Measurements from ENCODE around the gene NTNG2.
"Not testable (repeated sequence)": the region's sequence is repeated elsewhere in the genome, so short reads cannot be mapped to it uniquely, and the experiment has no call there.

Gene NTNG2, protein sequence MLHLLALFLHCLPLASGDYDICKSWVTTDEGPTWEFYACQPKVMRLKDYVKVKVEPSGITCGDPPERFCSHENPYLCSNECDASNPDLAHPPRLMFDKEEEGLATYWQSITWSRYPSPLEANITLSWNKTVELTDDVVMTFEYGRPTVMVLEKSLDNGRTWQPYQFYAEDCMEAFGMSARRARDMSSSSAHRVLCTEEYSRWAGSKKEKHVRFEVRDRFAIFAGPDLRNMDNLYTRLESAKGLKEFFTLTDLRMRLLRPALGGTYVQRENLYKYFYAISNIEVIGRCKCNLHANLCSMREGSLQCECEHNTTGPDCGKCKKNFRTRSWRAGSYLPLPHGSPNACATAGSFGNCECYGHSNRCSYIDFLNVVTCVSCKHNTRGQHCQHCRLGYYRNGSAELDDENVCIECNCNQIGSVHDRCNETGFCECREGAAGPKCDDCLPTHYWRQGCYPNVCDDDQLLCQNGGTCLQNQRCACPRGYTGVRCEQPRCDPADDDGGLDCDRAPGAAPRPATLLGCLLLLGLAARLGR

DNA sequence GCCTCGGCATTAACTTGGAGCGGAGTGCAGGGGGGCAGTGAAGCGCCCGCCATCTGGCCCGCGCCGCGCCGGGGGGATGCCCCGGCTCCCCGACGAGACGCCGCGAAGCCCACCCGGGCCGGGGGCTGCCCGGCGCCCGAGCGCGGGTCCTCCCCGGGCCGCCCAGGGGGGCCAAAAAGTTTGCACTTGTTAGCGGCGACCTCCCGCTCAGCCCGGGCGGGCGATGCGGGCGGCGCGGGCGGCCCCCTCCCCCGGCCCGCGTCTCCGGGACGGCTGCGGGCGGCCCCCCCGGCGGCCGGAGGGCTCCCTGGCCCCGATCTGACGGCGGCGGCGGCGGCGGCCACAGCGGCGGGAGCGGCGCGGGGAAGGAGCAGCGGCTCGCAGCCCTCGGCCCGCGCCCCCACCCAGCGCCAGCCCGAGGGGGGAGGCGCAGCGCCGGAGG lies at the start of gene NTNG2:
NTNG2 (plus strand) TSS at position 316 of the 442 bp plus-strand sequence. CDS start 4,774 bp downstream, outside the sequence.
- no peak for DNase-seq (ENCODE audit: low read depth, low spot score)

DNA sequence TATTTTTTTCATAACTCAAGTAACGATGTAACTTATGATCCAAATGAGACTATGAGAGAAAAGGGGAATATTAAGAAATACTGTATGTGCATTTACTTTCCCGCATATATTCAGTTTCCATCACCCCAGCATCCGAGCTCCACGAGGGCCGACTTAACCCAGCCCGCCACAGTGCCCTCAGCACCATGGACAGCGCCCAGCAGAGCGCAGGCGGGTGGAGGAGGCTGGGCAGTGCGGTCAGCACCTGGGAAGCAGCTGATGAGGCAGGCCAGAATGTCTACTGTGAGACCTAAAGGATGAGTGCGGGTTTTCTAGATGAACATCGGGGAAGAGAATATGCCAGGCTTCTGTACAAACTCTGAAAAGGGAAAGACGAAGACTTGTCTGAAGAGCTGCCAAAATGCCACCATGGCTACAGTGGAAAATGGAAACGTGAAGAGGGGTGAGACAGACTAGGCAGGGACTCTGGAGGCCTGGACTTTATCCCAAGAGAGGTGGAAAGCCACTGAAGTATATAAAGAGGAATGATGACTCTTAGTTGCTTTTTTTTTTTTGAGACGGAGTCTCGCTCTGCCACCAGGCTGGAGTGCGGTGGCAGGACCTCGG lies 47.7 kb upstream of the NTNG2 start:
- DNase-seq (ENCODE audit: low read depth, low spot score): peak; percentile 32

DNA sequence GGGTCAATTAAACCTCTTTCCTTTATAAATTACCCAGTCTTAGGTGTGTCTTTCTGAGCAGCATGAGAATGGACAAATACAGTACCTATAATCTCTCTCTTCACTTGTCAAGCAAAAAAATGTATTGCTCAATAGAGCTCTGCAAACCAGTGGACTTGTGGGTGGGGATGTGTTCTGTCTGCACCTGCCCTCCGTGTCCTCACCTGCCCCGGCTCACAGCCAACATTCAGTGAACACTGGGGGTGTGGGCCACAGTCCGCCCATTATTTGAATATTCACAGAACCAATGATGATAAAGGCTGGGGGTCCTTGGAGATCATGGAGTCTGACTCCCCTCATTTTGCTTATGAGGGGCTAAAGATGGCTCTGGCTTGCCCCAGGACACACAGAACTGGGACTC lies 45.3 kb upstream of the NTNG2 start:
- no peak for DNase-seq (ENCODE audit: low read depth, low spot score)

DNA sequence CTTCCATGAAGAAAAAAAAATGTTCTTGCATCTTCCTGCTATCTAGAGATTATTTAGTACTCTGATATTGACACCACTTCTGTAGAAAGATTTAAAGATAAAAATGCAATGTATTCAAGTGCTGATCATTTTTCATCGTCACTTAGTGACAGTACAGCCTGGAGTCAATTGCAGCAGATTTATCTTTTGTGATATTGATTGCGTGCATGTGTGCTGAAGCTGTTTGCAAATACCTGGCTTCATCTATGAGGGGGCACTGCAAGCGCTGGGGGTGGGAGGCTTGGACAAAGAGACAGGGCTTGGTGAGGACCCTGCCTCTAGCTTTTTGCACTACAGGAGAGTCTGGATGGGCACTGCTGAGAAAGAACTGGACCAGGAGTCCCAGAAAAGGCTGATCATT lies 44.2 kb upstream of the NTNG2 start:
- no peak for DNase-seq (ENCODE audit: low read depth, low spot score)

DNA sequence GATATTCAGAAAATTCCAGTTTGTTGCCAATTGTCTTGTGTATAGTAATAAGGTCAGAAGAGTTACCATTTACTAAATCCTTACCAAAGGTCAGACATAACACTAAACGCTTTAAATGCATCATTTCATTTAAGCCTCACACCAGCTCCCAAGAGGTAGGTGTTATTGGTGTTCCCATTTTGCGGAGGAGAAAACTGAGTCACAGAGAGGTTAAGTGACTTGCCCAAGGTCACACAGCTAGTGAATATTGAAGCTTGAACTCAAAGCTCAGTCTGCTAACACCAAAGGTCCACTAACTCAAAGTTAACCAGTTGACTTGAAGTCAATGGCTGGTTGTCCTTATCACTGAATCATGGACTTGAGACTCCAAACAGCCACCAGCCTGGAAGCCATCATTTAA lies 40.8 kb upstream of the NTNG2 start:
- no peak for DNase-seq (ENCODE audit: low read depth, low spot score)

DNA sequence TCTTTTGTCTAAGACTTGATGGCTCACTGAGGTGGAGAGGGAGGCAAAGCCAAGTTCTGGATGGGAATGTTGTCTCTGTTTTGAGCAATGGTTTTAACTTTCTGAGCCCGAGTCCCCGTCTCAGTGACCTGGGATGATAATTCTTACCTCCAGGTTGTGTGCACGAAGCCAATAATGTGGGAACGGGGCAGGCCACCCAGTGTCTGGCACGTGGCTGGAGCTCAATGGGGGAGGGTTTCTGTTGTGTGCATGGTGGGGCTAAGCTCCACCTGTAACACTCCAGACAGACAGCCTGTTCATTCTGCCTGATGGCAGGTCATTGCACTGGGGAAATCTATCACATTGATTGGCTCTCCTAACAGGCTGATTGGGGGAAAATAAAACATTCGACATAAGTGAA lies 37.1 kb upstream of the NTNG2 start:
- DNase-seq (ENCODE audit: low read depth, low spot score): no peak

DNA sequence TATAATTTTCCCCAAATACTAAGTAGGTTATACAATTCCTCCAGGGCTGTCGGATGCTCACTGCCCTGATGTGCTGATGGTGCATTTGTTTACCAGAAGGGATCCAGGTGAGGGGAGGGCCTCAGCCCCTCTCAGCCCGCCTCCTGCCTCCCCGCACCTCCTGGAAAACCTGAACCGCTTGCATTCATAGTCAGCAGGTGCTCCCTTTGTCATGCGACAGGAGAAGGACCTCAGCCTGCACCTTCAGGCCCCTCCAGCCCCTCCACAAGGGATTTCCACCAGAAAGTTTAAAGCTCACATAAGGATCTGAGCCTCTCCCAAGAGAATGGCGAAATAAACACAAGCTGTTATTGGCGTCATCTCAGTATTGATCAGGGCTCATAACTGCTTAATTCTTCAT lies 36.5 kb upstream of the NTNG2 start:
- no peak for DNase-seq (ENCODE audit: low read depth, low spot score)

DNA sequence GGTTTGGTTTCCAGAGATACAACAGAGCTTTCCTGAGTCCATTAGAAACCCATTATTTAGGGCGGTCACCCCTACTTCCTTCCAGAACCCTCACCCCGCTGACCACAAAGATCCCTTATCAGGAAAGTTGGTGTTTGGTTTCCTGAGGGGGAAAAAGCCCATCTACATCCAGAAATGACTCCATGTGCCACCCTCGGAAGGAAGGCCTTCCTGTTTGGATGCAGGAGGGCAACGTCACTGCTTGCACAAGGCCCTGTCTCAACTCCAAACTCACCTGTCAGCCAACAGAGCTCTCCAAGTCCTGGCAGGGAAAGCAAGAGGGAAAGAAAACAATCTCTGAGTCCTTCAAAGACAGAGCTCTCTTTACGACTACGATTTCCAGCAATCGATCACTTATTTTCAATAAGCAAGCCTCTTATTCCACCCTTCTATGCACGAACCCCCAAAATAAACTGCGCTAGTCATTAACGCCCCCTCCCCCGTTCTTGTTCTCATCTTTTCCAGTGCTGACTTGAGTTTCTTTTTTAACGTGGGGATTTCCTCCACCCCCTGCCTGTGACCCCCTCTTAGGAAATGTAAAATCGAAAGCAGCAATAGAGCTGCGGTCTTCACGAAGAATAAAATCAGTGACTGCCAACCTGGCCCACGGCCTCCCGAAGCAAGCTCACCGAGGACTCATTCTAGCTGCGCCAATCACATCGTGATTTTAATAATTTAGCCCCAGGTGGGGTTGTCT lies 35.7 kb upstream of the NTNG2 start:
- DNase-seq (ENCODE audit: low read depth, low spot score): no peak

DNA sequence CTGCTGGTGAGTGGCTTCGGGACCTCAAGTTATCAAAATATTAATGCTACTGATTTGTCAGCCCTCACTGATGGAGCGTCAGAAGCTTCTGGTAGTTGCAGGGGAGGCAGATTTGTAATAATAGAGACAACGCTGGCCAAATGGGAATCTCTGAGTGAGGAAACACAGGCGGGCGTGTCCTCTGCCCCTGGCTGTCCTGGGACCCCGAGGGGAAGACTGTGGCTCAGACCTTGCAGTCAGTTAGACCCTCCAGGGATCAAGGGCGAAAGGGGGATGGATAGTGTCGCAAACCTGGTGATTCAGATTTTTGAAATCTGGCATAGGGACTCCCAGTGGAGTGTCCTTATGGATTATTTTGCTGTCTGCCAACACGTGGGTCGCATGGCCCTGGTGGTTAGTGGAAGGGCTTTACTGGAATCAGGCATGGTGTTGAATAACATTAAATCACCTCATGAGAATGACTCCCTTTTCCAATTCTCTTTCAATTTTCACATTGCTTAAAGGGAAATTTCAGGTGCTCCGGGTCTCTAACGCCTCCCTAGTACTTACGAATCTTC lies 35.1 kb upstream of the NTNG2 start:
- no peak for DNase-seq (ENCODE audit: low read depth, low spot score)

DNA sequence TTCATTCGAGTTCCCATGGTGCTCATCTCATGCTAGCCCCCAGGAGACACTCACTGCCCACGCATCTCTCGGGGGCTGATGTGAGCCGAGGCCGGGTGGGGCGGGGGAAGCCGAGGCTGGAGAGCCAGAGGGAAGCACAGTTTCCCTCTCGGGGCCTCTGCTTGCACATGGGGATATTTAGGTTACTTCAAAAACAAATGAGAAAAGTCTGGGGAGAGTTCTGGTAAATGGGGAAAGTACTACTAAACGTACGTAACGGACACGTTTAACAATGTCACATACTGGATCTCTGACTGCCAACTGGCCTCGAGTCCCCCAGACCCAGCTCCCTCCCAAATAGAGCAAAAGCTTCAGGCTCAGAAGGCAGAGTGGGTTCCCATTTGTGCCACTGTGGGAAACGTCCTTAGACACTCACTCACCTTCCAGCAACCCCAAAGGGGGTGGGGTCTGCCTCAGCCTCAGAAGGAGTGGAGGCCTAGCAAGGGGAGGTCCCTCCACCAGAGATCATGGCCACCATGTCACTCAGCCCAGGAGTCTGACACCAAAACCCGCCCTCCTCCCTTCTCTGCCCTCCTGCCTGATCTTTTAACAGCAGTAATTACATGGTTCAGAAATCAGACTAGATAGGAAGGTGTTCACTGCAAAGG lies 33.8 kb upstream of the NTNG2 start:
- no peak for DNase-seq (ENCODE audit: low read depth, low spot score)

DNA sequence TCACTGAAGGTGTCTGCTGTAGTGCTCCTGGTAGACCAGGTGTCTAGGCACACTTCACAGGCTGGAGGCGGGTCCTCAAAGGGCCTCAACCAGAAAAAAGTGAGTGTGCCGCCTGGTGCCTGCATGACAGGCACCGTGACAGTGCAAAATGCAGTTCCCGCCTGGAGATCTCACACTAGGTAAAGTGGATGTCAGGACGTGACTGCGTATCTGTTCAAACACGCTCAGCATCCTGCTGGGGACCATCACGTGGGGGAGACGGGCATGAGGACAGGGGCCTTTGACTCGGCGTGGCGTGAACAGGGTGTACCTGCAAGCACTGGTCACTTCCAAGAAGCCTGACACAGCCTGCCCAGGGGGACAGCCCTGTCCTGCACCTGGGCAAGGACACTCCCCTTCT lies 32.3 kb upstream of the NTNG2 start:
- DNase-seq (ENCODE audit: low read depth, low spot score): no peak

DNA sequence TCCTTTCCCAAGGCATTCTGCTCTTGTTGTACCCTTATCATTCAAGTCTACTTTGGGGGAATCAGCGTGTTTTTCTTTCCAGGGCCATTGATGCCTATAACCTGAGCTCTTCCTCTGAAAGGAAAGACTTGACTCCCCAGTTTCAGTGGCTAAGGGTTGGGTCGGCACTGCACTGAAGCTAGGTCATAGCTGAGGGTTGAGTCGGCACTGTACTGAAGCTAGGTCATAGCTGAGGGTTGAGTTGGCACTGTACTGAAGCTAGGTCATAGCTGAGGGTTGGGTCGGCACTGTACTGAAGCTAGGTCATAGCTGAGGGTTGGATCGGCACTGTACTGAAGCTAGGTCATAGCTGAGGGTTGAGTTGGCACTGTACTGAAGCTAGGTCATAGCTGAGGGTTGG lies 27.8 kb upstream of the NTNG2 start:
- DNase-seq (ENCODE audit: low read depth, low spot score): not testable (repeated sequence)

DNA sequence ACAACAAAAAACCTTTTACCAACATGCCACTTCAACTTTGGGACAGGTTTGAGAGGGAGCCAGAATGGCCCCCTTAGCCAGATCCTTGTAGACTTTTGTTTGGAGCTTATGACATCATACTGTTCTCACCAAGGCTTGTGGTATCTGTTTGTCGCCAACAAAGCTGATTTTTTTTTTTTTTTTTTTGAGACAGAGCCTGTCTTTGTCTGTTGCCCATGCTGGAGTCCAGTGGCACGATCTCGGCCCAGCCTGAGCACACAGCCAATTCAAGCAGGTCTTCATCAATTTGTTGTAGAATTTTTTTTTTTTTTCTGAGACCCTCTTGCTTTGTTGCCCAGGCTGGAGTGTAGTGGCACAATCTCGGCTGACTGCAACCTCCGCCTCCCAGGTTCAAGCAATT lies 26.4 kb upstream of the NTNG2 start:
- no peak for DNase-seq (ENCODE audit: low read depth, low spot score)

DNA sequence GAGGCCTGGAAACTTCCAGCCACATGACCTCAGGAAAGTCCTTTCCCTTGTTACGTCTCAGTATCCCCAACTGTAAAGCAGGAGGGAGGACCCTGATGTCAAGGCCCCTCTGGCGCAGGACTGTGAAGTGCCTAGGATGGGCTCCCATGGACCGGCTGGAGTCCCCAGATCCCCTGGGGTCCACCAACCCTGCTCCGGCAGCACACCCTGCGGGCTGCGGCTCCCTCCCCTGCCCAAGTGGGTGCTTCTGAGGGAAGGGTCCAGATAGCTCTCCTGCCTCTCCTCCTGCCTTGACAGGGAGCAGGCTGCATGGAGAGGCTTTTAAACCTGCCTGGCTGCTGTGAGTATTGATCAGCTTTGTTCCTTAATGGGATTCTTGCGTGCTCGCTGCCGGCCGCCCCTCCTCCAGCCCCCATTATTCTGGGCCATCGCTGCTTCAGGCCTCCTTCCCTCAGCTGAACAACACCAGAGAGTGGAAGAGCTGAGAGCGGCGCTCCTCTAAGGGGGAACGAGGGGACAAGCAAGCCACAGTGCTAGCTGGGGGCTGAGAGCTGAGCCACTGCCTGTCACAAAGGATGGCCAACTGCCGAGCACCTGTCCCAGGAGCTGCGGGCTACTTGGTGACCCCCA lies 25.6 kb upstream of the NTNG2 start:
- DNase-seq (ENCODE audit: low read depth, low spot score): no peak

DNA sequence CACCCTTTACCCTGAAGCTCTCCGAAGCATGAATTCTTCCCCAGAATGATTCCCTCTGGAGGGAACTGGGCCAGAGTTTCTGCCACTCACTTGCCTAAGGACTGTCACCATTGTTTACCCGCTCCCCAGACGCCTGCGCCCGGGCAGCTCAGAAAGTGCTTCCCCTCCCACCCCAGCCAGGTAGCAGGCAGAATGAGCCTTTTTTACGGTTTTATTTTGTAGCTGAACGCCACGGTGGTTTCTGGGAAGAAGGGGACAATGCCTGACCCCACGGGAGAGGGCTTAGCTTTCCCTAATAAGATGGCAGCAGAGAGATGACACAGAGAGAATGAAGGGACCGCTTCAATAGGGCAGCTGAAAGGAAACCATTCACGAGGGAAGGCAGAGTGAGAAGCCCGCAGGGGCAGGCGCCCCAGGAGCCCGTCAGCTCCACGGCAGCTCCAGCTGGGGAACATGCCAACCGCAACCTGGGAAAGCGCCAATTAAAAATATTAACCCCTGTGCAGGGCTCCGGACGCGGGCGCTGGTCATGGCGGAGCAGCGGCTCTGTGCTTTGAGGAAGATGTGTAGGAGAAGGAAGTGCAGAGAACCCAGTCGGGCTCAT lies 20.4 kb upstream of the NTNG2 start:
- no peak for DNase-seq (ENCODE audit: low read depth, low spot score)

DNA sequence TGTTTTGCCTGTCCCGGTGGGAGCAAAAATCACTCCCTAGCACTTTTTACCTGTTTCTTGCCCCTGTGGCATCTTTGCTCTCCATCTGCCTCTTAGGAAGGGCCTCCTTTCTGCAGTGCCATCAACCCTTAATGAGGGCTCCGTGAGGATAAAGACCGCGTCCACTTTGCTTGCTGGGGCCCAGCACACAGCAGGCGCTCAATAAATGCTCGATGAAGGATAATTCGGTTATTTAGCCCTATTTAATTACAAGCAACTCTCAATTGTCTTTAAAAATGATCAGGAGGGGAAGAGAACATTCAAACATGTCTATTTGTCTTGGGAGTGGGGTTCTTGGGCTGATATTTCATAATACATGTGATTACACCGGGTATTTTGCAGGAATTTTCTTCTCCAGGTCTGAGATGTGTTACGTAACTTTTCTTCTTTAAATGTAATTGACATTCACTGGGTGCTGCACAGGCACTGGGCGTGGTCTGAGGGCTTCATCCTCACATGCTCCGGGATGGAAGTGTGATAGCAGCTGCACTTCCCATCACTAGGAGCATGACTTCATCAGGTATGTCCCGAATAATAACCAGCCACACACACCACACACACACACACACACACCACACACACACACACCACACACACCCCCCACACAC lies 19.8 kb upstream of the NTNG2 start:
- DNase-seq (ENCODE audit: low read depth, low spot score): no peak

DNA sequence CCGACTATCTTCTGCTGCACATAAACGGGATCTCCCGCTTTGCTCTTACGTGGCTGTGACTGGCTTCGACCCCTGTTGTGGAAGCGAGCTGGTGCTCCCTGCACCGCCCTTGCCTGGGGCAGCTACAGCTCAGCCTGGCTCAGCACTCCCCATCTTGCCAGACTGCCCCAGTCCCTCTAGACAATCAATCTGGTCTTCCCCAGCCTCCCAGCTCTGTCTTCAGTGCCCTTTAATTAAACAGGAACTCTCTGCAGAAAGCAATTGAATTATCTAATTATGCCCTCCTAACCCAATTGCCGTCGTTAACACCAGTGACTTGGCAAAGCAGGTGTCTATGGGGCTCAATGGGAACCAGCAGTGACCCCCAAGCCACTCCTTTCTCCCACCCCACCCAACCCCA lies 18.9 kb upstream of the NTNG2 start:
- no peak for DNase-seq (ENCODE audit: low read depth, low spot score)

DNA sequence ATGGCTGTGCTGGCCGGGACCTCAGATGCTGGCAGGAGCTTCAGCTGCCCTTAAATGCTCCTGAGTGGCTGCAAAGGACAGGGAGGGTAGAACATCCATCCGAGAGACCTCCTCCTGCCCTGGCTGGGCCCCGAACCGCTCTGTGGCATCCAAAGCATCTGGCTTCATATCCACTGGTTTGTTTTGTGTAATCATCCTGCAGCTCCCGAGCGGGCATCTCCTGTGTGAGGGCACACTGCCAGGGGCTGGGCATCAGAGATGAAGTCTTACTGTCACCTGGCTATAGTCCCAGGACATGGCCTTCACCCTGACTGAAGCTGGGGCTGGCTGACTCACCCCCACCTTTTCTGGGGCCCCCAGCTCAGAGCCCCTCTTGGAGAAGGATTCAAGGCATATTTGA lies 18.5 kb upstream of the NTNG2 start:
- DNase-seq (ENCODE audit: low read depth, low spot score): no peak

DNA sequence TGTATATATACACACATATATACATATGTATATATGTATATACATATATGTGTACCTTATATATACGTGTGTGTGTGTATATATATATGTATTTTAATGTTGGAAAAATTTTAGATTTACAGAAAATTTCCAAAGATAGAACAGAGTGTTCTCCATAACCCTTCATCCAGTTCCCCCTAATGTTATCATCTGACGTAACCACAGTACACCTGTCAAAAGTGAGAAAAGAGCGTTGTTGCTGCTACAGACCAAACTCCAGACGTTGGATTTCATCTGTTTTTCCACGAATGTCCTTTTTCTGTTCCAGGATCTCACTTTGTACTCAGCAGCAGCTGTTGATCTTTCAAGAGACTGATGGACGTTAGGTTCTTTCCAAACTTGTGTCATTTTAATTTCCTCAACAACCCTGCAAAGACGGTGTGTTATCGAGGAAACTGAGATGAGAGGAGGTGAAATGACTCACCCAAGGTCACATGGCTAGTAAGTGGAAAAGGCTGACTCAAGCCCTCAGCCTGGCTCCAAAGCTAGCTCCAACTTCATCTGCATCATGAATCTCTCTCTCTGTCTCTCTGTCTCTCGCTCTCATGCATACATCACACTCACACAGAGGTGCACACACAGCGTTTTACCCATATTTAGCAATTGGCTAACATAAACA lies 17.0 kb upstream of the NTNG2 start:
- DNase-seq (ENCODE audit: low read depth, low spot score): no peak

DNA sequence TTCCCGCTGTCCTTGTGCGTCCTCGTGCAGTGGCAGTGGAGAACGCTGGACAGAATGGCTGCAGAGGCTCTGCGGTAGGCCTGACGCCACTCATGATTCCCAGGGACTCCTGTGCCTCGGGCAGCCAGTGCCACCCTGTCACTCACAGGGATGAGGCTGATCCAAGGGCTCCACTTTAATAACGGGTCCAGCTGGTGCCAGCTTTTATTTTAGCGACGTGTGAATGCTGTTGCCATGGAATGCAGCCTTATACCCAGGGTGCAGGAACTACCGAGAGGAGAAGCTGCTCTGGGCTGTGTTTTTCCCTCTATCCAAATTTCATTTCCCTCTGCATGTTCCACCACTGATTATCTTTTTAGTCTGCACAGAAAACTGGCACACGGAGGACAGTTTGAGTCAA lies 15.8 kb upstream of the NTNG2 start:
- no peak for DNase-seq (ENCODE audit: low read depth, low spot score)

Measured in smooth muscle cell of the brain vasculature (primary cell).